ENCODE data around the gene ZNF664. TPM values are rescaled to one million over a fixed set of nuclear protein-coding genes. Genes with fewer than 3 reads are reported as not detected.

Gene ZNF664
- total and polyA plus RNA-seq, 2 of the 8 experiments (the other 6 are each of a cell fraction or from before 2014, with no cell fraction given): 22.8 to 51.4 TPM

DNA sequence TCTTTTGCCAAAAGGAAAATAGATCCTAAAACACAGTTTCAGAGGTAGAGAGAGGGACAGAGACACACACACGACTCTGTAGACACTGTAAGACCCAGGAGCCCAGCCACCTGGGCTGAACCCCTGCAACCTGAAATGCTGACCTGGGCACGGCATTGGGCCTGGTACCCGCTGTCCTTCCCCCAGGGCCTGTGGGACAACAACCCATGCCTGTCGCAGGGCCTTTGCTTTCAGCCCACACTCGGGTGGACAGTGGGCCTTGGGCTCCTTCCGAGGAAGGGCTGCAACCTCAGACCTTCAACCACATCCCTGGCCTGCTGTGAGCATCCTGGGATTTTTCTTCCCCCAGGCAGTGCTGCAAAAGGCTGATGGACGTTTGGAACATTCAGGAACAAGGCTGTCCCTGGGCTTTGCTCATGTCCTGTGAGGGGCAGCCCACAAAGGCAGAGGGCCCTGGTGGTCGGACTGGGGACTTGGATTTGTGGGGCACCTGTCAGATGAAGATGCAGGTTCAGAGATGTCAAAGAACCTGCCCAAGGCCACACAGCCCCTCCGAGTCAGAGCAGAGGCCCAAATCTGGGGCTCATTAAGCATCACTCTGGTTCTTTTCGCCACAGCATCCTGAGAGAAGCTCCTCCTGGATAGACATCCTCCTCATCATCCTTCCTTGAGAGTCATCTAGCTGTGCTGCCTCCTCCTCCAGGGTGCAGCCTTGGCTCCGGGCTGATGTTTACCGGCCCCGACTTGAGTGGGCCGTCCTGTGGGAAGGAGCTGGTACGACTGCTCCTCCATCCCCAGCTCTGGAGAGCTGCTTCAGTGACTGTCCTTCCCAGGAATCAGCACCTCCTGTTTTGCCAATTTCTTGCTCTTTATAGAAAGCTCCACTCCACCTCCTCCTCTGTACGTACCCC lies 33.0 kb upstream of the ZNF664 start (continued):
- TF ChIP-seq RNF2 (IDR thresholded peaks at IDR 0.05; ENCODE audit: borderline replicate concordance, low read depth, low read length, missing control alignments, poor library complexity, severe bottlenecking): no peak
- no peak for TF ChIP-seq SP1 (IDR thresholded peaks at IDR 0.05; ENCODE audit: low read depth, low read length)
- TF ChIP-seq, protein P1, sequence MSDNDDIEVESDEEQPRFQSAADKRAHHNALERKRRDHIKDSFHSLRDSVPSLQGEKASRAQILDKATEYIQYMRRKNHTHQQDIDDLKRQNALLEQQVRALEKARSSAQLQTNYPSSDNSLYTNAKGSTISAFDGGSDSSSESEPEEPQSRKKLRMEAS (IDR thresholded peaks at IDR 0.05): no peak
- TF ChIP-seq CTBP2 (IDR thresholded peaks at IDR 0.05; ENCODE audit: borderline replicate concordance, insufficient read depth, insufficient read length, low read length): no peak
- no peak for TF ChIP-seq SUZ12 (IDR thresholded peaks at IDR 0.05; ENCODE audit: low read length)
- TF ChIP-seq CBX8 (IDR thresholded peaks at IDR 0.05; ENCODE audit: borderline replicate concordance, low read depth, low read length): no peak
- TF ChIP-seq, protein P2, sequence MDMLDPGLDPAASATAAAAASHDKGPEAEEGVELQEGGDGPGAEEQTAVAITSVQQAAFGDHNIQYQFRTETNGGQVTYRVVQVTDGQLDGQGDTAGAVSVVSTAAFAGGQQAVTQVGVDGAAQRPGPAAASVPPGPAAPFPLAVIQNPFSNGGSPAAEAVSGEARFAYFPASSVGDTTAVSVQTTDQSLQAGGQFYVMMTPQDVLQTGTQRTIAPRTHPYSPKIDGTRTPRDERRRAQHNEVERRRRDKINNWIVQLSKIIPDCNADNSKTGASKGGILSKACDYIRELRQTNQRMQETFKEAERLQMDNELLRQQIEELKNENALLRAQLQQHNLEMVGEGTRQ (IDR thresholded peaks at IDR 0.05; ENCODE audit: low read length): no peak
